Stimulated activated CD8-positive, alpha-beta memory T cell treated with anti-CD3 and anti-CD28 coated beads, Interleukin-4, amount 100 ng/mL, for 1 hour (primary cell): Measurements from ENCODE around the gene GPD1.
"Not testable (repeated sequence)": the region's sequence is repeated elsewhere in the genome, so short reads cannot be mapped to it uniquely, and the experiment has no call there.

Source experiments
- DNase-seq, 2 donors: peaks; one replicate each; pipeline ENCODE4 v3.0.0-alpha.2; 2020; ENCODE audit warnings: low read depth in 2 of 2, low spot score in 1 of 2

GPD1 gene

GRCh38 chr12:50073206-50073605 is 30.6 kb upstream of the GPD1 start:
- no peak for DNase-seq

GRCh38 chr12:50073712-50074111 is 30.1 kb upstream of the GPD1 start:
- no peak for DNase-seq

- peak; percentile 59 to 60 for DNase-seq
Observed at GRCh38 chr12:50074936-50075807, 28.6 kb upstream of the GPD1 start.

GRCh38 chr12:50075808-50076170 is 28.0 kb upstream of the GPD1 start:
- no peak for DNase-seq

GRCh38 chr12:50077099-50077498 is 26.7 kb upstream of the GPD1 start:
- no peak for DNase-seq

GRCh38 chr12:50078281-50078680 is 25.5 kb upstream of the GPD1 start:
- no peak for DNase-seq

GRCh38 chr12:50079771-50080170 is 24.0 kb upstream of the GPD1 start:
- no peak for DNase-seq

GRCh38 chr12:50081096-50081808 is 22.6 kb upstream of the GPD1 start:
- DNase-seq: no peak

- DNase-seq: no peak
Observed at GRCh38 chr12:50082644-50083043, 21.2 kb upstream of the GPD1 start.

GRCh38 chr12:50083301-50083700 is 20.5 kb upstream of the GPD1 start:
- DNase-seq: no peak

- DNase-seq: not testable (repeated sequence)
Observed at GRCh38 chr12:50084409-50084774, 19.4 kb upstream of the GPD1 start.

GRCh38 chr12:50084775-50085614 is 18.8 kb upstream of the GPD1 start, which contains the start of gene SMARCD1:
Gene SMARCD1, plus strand, starts transcription at chr12:50085342. Its CDS starts 28 bp downstream, at chr12:50085370.
- peak; percentile 60 to 74 for DNase-seq

- DNase-seq: no peak
Observed at GRCh38 chr12:50085615-50086072, 18.2 kb upstream of the GPD1 start.

GRCh38 chr12:50086148-50086547 is 17.7 kb upstream of the GPD1 start:
- DNase-seq: no peak

GRCh38 chr12:50087151-50087550 is 16.7 kb upstream of the GPD1 start:
- no peak for DNase-seq

GRCh38 chr12:50087995-50088394 is 15.8 kb upstream of the GPD1 start:
- DNase-seq: no peak

- DNase-seq: peak in 1 of 2 donors; percentile 22
Observed at GRCh38 chr12:50088577-50089335, 15.1 kb upstream of the GPD1 start.

GRCh38 chr12:50089730-50090129 is 14.1 kb upstream of the GPD1 start:
- DNase-seq: no peak

GRCh38 chr12:50090391-50090790 is 13.4 kb upstream of the GPD1 start:
- no peak for DNase-seq

- DNase-seq: no peak
Observed at GRCh38 chr12:50097952-50098351, 5.9 kb upstream of the GPD1 start.
